HEK293T (cell line): ENCODE data around the gene TMEM86B.

Experiments
- BHLHE40 ChIP-seq: fragments of 450-650 bp; IDR thresholded peaks from 2 replicates; pipeline ENCODE4 v1.6.1; 2016; ENCODE audit warnings: mild to moderate bottlenecking, moderate library complexity, borderline replicate concordance
- FOXK2 ChIP-seq: fragments of 450-650 bp; IDR thresholded peaks from 2 replicates; pipeline ENCODE4 v1.6.1; 2016; ENCODE audit warnings: mild to moderate bottlenecking
- FOXM1 ChIP-seq: fragments of 450-650 bp; IDR thresholded peaks from 2 replicates; pipeline ENCODE4 v1.6.1; 2017; ENCODE audit warnings: mild to moderate bottlenecking, borderline replicate concordance
- SP1 ChIP-seq: fragments of 450-650 bp; IDR thresholded peaks from 2 replicates; pipeline ENCODE4 v1.6.1; 2017
- SUZ12 ChIP-seq: fragments of 450-650 bp; IDR thresholded peaks from 2 replicates; pipeline ENCODE4 v1.6.1; 2016; ENCODE audit warnings: mild to moderate bottlenecking
- TARDBP ChIP-seq: fragments of 450-650 bp; IDR thresholded peaks from 2 replicates; pipeline ENCODE4 v1.6.1; 2016
- ZNF384 ChIP-seq: fragments of 450-650 bp; IDR thresholded peaks from 2 replicates; pipeline ENCODE4 v1.6.1; 2016

GRCh38 chr19:55181740-55182139, 46.8 kb downstream of the TMEM86B start:
- no peak for TF ChIP-seq ZNF384
- TF ChIP-seq SP1, result no peak
- TF ChIP-seq TARDBP, result no peak
- TF ChIP-seq SUZ12, result no peak
- no peak for TF ChIP-seq FOXK2
- no peak for TF ChIP-seq BHLHE40
- TF ChIP-seq FOXM1, result no peak
